ENCODE measurements around the gene ZFYVE19.

The ZFYVE19 gene

GRCh38 chr15:40775740-40776536 is 31.0 kb upstream of the ZFYVE19 start:
- no peak for DNase-seq

GRCh38 chr15:40776537-40777141 is 30.2 kb upstream of the ZFYVE19 start:
- no peak for DNase-seq

GRCh38 chr15:40782609-40783227 is 24.2 kb upstream of the ZFYVE19 start:
- DNase-seq, result no peak

- DNase-seq, result no peak
Measured at GRCh38 chr15:40785164-40785563, 21.7 kb upstream of the ZFYVE19 start.

GRCh38 chr15:40785814-40786213 is 21.1 kb upstream of the ZFYVE19 start:
- DNase-seq, result no peak

GRCh38 chr15:40787344-40787841 is 19.5 kb upstream of the ZFYVE19 start:
- no peak for DNase-seq

GRCh38 chr15:40787991-40788390 is 18.9 kb upstream of the ZFYVE19 start:
- DNase-seq, result no peak

GRCh38 chr15:40789119-40789518 is 17.8 kb upstream of the ZFYVE19 start:
- no peak for DNase-seq

GRCh38 chr15:40789999-40790398 is 16.9 kb upstream of the ZFYVE19 start:
- DNase-seq, result no peak

- no peak for DNase-seq
Measured at GRCh38 chr15:40790718-40791117, 16.2 kb upstream of the ZFYVE19 start.

- no peak for DNase-seq
Measured at GRCh38 chr15:40792394-40792793, 14.5 kb upstream of the ZFYVE19 start.

GRCh38 chr15:40793216-40793989 is 13.5 kb upstream of the ZFYVE19 start:
- DNase-seq, result no peak

- no peak for DNase-seq
Measured at GRCh38 chr15:40796041-40796440, 10.8 kb upstream of the ZFYVE19 start.

- no peak for DNase-seq
Measured at GRCh38 chr15:40796512-40796911, 10.4 kb upstream of the ZFYVE19 start.

- no peak for DNase-seq
Measured at GRCh38 chr15:40799523-40799922, 7.4 kb upstream of the ZFYVE19 start.

GRCh38 chr15:40803076-40803475 is 3.8 kb upstream of the ZFYVE19 start:
- no peak for DNase-seq

GRCh38 chr15:40803688-40804087 is 3.2 kb upstream of the ZFYVE19 start:
- DNase-seq, result no peak

GRCh38 chr15:40806672-40807027 is 239 bp upstream of the ZFYVE19 start:
- no peak for DNase-seq

GRCh38 chr15:40807888-40808461 is 1.1 kb downstream of the ZFYVE19 start:
- DNase-seq, result no peak

- DNase-seq, result no peak
Measured at GRCh38 chr15:40808861-40809450, 2.1 kb downstream of the ZFYVE19 start.

- no peak for DNase-seq
Measured at GRCh38 chr15:40812721-40813425, 6.0 kb downstream of the ZFYVE19 start.

Data from cortex of kidney (tissue), 1 donor.